ENCODE results near the gene LIX1L.

DNA sequence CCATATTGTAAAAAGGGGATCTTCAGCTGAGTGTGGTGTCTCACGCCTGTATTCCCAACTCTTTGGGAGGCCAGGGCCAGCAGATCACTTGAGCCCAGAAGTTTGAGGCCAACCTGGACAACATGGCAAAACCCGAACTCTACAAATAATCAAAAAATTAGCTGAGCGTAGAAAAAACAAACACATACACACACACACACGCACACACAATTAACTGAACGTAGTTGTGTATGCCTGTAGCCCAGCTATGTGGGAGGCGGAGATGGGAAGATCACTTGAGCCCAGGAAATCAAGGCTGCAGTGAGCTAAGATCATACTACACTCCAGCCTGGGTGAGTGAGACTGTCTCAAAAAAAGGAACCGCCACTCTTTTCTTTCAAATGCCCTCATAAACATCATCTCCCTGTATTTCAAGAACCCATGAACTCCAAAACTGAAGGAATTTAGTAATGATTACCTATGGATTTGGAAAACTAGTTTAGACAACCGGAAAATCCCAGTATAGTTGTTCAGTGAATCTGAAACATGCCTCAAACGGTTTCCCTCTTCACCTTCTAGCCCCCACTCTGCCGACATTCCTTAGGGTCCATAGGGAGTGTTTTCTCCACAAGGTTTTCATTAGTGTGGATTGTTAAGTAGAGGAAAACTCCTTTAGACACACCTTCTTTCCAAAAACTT lies 34.1 kb upstream of the LIX1L start:
- TF ChIP-seq, protein P1, sequence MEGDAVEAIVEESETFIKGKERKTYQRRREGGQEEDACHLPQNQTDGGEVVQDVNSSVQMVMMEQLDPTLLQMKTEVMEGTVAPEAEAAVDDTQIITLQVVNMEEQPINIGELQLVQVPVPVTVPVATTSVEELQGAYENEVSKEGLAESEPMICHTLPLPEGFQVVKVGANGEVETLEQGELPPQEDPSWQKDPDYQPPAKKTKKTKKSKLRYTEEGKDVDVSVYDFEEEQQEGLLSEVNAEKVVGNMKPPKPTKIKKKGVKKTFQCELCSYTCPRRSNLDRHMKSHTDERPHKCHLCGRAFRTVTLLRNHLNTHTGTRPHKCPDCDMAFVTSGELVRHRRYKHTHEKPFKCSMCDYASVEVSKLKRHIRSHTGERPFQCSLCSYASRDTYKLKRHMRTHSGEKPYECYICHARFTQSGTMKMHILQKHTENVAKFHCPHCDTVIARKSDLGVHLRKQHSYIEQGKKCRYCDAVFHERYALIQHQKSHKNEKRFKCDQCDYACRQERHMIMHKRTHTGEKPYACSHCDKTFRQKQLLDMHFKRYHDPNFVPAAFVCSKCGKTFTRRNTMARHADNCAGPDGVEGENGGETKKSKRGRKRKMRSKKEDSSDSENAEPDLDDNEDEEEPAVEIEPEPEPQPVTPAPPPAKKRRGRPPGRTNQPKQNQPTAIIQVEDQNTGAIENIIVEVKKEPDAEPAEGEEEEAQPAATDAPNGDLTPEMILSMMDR (IDR thresholded peaks at IDR 0.05; ENCODE audit: extremely low read depth in 1 of 2, insufficient read depth in 1 of 2, low read depth in 1 of 2, low read length in 2 of 2): no peak
- TF ChIP-seq EZH2 (IDR thresholded peaks at IDR 0.05; ENCODE audit: borderline replicate concordance, low read depth, low read length, severe bottlenecking): no peak
- no peak for TF ChIP-seq POLR2A (IDR thresholded peaks at IDR 0.05; ENCODE audit: low read depth, low read length)
- TF ChIP-seq GATA2 (IDR thresholded peaks at IDR 0.05; ENCODE audit: insufficient read depth, insufficient read length, low read depth, low read length): no peak
- no peak for TF ChIP-seq POLR2AphosphoS5 (IDR thresholded peaks at IDR 0.05; ENCODE audit: insufficient read depth, low read depth, low read length)
- TF ChIP-seq, protein P2, sequence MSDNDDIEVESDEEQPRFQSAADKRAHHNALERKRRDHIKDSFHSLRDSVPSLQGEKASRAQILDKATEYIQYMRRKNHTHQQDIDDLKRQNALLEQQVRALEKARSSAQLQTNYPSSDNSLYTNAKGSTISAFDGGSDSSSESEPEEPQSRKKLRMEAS (IDR thresholded peaks at IDR 0.05; ENCODE audit: insufficient read depth, insufficient read length): no peak
- no peak for TF ChIP-seq MYC (IDR thresholded peaks at IDR 0.05; ENCODE audit: low read depth, low read length)
- TF ChIP-seq JUN (IDR thresholded peaks at IDR 0.05; ENCODE audit: borderline replicate concordance, insufficient read depth, insufficient read length, low read depth): no peak
- TF ChIP-seq FOS (IDR thresholded peaks at IDR 0.05; ENCODE audit: borderline replicate concordance, insufficient read depth, low read length): no peak
